WERI-Rb-1 (cell line): ENCODE data around the gene SLC38A7.

Experiments used
- DNase-seq: peaks from one replicate; pipeline ENCODE4 v3.0.0-alpha.2; 2020
- H3K27ac ChIP-seq: fragments of 250-450 bp; sonication (Bioruptor Pico); 2 replicates; pipeline ENCODE4 v1.5.1; 2020; ENCODE audit warnings: mild to moderate bottlenecking, moderate library complexity
- H3K27me3 ChIP-seq: fragments of 250-450 bp; sonication (Bioruptor Pico); 2 replicates; pipeline ENCODE4 v1.5.1; 2021; ENCODE audit warnings: mild to moderate bottlenecking, low read depth, moderate library complexity; ENCODE audit not compliant: insufficient read depth, severe bottlenecking
- H3K36me3 ChIP-seq: fragments of 250-450 bp; sonication (Bioruptor Pico); 2 replicates; pipeline ENCODE4 v1.5.1; 2020; ENCODE audit warnings: mild to moderate bottlenecking, moderate library complexity
- H3K4me3 ChIP-seq: 2 replicates; pipeline ENCODE4 v1.5.1; 2011; ENCODE audit warnings: low read depth, mild to moderate bottlenecking, control low read depth, low read length
- H3K9me3 ChIP-seq: fragments of 250-450 bp; sonication (Bioruptor Pico); 2 replicates; pipeline ENCODE4 v1.5.1; 2021; ENCODE audit warnings: mild to moderate bottlenecking, moderate library complexity; ENCODE audit not compliant: severe bottlenecking
- TF ChIP-seq, protein P1 (sequence below): IDR thresholded peaks from 2 replicates; pipeline ENCODE4 v1.5.1; 2011; ENCODE audit warnings: low read depth, mild to moderate bottlenecking, control low read depth, inconsistent platforms, low read length

SLC38A7 gene

DNA sequence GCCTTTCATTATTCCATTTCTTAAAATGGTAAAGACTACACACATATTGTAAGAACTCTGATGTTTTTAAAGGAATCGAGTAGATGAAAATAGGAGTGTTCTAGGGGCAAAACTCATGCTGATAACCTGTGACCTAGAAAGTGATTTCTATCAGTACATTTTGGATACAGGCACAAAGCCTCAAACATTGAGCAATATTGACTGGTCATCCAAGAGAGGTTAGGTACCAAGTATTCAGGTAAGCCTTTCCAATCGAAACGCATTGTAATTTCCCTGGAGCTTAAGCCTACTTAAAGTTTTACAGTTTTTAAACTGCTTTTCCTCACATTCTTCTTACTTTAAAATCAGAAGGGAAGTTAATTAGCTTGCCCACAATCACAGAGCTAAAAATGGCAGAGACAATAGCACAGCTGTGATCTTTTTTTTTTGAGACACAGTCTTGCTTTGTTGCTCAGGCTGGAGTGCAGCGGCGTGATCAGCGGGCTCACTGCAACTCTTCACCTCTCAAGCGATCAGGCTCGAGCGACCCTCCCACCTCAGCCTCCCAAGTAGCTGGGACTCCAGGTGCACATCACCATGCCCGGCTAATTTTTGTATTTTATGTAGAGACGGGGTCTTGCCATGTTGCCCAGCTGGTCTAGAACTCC lies 46.3 kb upstream of the SLC38A7 start:
- H3K9me3 ChIP-seq, result no peaks in the 10 kb centered on the region
- H3K27ac ChIP-seq, result no peak overlapping the region

DNA sequence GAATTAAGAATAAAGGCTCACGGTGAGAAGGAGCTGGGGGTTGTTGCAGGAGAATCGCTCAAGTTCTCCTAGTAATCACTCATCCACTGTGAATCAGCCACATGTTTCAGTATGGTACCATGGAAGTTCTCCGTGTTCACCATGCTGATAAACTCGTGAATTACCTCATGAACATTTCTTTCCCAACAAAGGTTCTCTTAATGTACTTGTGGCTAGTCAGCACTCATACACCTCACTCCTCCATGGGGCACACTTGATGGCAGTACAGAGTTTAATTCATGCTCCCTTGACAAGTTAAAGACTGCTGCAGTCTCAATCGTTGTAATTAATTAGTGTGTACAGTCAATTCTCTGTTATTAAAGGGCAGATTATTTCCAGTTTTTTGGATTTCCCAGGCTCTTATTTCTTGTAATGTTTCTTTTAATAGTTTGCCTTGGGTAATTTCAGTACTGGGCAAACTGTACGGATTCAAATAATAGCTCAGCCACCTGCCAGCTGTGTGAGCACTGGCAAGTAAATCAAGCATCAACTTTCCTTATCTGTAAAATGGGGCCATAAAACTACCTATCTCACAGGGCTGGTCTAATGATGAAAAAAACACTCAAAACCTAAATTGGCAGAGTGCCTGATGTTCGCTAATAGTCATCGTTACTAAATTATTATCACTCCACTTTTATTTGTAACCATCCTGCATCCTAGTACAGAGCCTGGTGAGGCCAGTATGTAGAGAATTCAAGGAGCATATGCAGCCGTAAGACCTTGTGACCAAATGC lies 43.4 kb upstream of the SLC38A7 start:
- DNase-seq, result no peak
- TF ChIP-seq, protein P1, sequence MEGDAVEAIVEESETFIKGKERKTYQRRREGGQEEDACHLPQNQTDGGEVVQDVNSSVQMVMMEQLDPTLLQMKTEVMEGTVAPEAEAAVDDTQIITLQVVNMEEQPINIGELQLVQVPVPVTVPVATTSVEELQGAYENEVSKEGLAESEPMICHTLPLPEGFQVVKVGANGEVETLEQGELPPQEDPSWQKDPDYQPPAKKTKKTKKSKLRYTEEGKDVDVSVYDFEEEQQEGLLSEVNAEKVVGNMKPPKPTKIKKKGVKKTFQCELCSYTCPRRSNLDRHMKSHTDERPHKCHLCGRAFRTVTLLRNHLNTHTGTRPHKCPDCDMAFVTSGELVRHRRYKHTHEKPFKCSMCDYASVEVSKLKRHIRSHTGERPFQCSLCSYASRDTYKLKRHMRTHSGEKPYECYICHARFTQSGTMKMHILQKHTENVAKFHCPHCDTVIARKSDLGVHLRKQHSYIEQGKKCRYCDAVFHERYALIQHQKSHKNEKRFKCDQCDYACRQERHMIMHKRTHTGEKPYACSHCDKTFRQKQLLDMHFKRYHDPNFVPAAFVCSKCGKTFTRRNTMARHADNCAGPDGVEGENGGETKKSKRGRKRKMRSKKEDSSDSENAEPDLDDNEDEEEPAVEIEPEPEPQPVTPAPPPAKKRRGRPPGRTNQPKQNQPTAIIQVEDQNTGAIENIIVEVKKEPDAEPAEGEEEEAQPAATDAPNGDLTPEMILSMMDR, result no peak
- Histone ChIP-seq H3K36me3 (peaks cover 32% of the 10 kb centered on the region), H3K9me3 (no peaks in the 10 kb centered on the region), H3K27me3 (no peaks in the 10 kb centered on the region), H3K27ac (no peak overlapping the region), H3K4me3 (no peak overlapping the region)

More for the DNA sequence above, 46.3 kb upstream of the SLC38A7 start:
- H3K4me3 ChIP-seq, result no peak overlapping the region
- TF ChIP-seq, protein P1, result no peak
- H3K36me3 ChIP-seq, result peaks cover 29% of the 10 kb centered on the region
- H3K27me3 ChIP-seq, result no peaks in the 10 kb centered on the region
- no peak for DNase-seq

DNA sequence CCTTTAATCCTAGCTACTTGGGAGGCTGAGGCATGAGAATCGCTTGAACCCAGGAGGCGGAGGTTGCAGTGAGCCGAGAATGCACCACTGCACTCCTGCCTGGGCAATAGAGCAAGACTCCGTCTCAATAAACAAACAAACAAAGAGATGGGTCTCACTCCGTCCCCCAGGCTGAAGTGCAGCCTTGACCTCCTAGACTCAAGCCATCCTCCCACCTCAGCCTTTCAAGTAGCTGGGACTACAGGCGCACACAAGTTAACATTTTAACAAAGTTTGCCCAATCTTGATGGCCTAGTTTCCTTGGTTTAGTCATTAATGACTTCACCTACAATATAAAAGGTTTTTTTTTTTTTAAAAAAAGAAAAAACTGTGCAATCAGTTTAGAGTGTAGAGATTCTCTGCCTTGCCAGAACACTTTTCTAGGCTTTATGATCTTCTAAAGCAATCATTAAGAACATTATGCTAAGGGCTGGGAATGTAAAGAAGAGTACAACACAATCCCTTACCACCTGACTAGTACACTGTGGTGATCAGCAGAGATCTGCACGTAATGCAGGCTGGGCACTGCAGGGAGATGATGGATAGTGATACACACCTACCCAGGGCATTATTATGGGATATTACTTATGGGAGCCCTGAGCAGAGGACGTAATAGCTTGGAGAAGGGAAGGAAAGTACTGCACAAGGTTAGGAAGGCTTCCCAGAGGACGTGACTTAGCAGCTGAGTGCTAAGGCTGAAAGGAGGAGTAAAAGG lies 42.6 kb upstream of the SLC38A7 start:
- TF ChIP-seq, protein P1, result no peak
- H3K27me3 ChIP-seq, result no peaks in the 10 kb centered on the region
- H3K9me3 ChIP-seq, result no peaks in the 10 kb centered on the region
- DNase-seq, result no peak
- no peak overlapping the region for H3K27ac ChIP-seq
- H3K4me3 ChIP-seq, result no peak overlapping the region
- H3K36me3 ChIP-seq, result peaks cover 39% of the 10 kb centered on the region

DNA sequence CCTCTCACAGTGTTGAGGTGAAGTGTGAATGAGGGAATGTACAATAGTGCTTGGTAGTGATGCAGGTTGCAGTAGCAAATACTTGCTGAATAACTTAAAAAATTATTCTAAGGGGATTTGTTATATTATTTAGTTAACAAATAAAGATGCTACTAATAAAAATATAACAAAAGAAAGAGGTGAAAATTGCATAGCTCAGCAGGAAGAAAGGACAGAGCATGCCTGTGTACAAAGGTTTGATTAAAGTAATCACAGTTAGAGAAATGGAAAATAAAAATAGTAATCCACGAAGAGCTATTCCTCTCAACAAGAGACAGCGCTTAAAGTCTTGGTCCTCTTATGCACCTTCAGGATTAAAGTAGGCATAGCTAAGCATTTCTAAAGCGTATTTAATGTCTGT lies 38.5 kb upstream of the SLC38A7 start:
- Histone ChIP-seq H3K27ac (no peak overlapping the region), H3K36me3 (peaks cover 57% of the 10 kb centered on the region), H3K4me3 (no peak overlapping the region), H3K27me3 (no peaks in the 10 kb centered on the region), H3K9me3 (no peaks in the 10 kb centered on the region)
- no peak for DNase-seq
- TF ChIP-seq, protein P1, result no peak

DNA sequence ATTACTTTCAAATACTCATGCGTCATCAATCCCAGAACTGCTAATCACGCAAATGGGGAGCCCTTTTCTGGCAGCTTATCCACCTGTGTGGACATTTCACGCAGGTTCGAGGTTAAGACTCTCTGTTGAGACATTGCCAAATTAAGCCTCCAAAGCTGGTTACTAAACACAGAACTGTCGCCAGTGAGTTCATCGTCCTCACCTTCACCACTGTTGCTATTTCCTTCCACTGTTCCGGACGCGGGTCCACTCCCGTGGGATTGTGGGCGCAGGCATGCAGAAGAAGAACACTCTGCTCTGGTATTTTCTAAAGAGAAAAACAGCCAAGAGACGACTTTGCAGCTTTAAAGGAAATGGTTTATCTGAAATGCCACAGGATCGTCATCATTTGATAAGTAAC lies 33.4 kb upstream of the SLC38A7 start:
- Histone ChIP-seq H3K9me3 (no peaks in the 10 kb centered on the region), H3K36me3 (peaks cover 95% of the 10 kb centered on the region), H3K4me3 (no peak overlapping the region), H3K27me3 (no peaks in the 10 kb centered on the region), H3K27ac (no peak overlapping the region)
- DNase-seq, result no peak
- TF ChIP-seq, protein P1, result no peak
